Gastroesophageal sphincter (tissue), 3 donors: Measurements from ENCODE around the gene SETD9.

ENCODE experiments used
- CTCF ChIP-seq, 4 experiments: fragments of 200-600 bp in 2 of 4; fragments of 450-650 bp in 2 of 4; sonication (generic) in 1 of 4; IDR thresholded peaks; one replicate each; pipeline ENCODE4 v1.5.1; 2017 to 2019; ENCODE audit warnings: antibody characterized with exemption in 4 of 4, mild to moderate bottlenecking in 2 of 4, moderate library complexity in 2 of 4
- POLR2A ChIP-seq, 2 donors: fragments of 450-650 bp; IDR thresholded peaks; one replicate each; pipeline ENCODE4 v1.6.1; 2017; ENCODE audit warnings: antibody characterized with exemption in 2 of 2, mild to moderate bottlenecking in 2 of 2, moderate library complexity in 1 of 2
- POLR2AphosphoS5 ChIP-seq: sonication (generic); formaldehyde crosslinking; IDR thresholded peaks from one replicate; pipeline ENCODE4 v1.6.1; 2017; ENCODE audit warnings: antibody characterized with exemption

DNA sequence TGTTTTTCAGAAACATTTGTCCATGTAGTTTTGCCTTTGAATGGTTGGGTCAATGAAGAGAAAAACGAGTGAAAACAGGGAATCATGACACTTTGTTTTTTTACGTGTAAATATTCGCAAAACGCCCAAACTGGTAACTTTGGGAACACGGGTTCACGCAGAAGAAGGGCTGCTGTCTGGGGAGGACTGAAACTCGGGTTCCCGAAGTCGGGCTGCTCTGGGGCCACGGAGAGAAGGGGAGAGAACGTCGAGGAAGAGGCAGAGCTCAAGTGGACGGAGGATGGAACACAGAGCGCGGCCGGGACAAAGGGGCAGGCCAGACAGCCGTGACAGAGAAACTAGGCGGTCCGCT lies 478 bp upstream of the SETD9 start:
- no peak for TF ChIP-seq CTCF (IDR thresholded peaks at IDR 0.05)
- no peak for TF ChIP-seq POLR2A (IDR thresholded peaks at IDR 0.05)
- no peak for TF ChIP-seq POLR2AphosphoS5
